ENCODE measurements around the gene SPRYD3.
"Not testable (repeated sequence)": the region's sequence is repeated elsewhere in the genome, so short reads cannot be mapped to it uniquely, and the experiment has no call there.

The SPRYD3 gene

DNA sequence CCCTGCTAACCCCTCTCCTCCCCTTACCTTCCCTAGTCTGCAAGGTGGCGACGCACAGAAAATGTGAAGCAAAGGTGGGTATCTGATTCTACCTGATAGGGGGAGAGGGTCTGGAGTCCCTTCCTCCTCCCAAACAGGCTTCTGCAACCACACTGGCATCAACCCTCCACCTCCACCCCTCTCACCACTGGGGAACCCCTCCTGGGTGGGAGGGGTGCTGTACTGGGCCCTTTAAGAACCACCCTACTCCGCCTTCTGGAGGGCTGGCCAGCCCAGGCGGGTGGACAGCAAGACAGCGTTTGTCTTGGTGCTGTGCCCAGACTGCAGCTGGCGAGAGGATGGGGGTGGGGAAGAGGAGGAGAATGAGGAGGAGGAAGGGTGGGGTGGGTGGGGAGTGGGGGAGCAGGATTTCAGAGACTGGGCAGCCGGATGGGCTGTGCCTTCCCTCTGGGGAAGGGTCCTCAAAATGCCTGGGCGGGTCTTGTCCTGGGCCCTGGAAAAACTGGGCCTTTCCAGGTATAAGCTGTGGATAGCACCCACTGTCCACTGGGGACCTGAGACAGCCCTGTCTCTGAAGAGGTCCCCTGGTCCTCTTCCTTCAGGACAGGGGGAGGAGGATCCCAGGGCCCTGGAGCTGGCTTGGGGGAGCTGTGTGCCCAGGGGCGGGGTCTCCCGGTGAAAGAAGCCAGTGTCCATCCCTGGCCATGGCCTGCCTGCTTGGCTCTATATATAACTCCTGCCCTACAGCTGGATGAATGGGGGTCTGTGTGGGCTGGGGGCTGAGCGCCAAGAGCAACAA, 26.6 kb downstream of the SPRYD3 start:
- in situ Hi-C loops (cut with HindIII; ENCODE audit: low sequenced_read_pairs): no loop called here

DNA sequence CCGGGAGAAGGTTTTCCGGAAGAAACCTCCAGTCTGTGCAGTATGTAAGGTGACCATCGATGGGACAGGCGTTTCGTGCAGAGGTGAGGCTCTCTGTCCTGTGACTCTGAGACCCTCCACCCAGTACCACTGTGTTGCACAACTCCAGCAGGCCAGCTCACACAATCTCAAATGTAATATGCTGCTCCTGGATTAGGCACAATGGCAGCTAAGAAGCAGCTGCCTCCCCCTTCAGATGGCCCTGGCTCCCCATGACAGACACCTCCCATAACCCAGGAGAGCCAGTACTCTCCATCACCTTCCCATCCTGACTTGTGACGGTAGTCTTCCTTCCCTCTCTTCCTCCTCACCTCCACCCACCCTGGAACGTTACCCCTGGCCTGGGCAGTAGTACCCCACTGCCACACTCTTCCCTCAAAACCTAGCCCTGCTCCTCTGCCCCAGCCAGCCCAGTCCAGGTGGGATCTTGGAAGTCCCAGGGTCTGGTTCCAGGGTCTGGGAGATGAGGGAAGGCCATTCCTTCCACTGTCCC, 27.2 kb downstream of the SPRYD3 start:
- in situ Hi-C loops (cut with HindIII; ENCODE audit: low sequenced_read_pairs): no loop called here

DNA sequence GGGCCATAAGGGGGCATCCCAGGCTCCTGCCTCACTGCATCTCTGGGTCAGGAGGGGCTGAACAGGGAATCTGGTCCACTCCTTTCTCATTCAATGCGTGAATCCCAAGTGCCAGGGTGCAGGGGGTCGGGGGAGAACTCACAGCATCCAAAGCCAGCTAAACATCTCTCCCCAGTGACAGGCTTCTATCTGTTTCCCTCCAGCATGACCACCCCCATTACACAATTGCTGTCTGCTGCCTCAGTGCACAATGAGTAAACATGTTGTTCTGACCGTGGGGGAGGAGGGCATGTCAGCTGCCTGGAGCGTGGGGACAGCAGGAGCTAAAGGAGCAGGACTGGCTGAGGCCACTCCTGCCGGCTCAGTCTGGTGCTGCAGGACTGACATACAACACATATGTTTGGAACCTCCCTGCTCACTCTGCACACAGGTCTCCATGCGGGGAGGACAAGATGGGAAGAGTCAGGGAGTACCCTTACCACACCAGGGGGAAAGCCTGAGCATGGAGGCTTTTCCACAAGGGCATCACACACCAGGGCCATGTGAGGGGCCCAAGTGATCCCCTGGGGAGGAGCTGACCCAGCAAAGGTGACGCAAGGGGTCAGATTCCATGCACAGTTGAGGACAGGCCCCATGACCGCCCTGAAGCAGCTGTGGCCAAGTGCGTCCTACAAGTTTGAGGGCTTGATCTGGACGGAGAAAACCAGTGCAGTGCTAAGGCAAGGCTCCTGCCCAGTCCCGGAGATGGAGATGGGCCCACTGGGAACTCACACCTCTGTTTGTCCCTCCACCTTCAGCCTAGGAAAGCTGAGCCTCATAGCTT, 27.9 kb downstream of the SPRYD3 start:
- in situ Hi-C loops (cut with HindIII; ENCODE audit: low sequenced_read_pairs): no loop called here

DNA sequence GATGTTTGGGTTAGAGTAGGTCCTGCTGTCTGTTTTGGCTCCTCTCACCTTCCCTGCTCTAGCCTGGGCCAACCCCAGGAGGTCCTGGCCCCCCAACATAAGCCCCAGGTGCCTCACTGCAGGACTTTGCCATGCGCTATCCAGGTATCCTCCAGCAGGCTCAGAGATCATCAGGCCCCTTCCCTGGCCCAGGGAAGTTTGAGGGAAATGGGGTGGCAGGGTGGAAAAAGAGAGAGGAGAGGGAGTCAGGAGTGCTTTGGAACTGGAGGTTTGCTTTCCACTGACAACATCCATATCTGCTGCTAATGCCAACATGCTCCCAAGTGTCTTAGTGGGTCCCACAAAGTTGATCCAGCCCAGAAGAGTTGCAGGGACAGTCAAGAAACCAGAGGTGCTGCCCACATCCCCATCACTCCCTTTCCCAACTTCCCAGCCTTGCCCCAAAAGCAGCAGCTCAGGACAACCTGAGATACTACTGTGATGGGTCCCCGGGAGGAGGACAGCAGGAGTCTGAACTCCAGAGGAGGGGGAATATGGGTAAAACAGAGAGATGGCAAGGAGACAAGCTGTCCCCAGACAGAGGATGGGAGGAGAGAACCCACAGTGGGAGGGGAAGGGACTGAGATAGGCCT, 28.6 kb downstream of the SPRYD3 start:
- in situ Hi-C loops (cut with HindIII; ENCODE audit: low sequenced_read_pairs): no loop called here

DNA sequence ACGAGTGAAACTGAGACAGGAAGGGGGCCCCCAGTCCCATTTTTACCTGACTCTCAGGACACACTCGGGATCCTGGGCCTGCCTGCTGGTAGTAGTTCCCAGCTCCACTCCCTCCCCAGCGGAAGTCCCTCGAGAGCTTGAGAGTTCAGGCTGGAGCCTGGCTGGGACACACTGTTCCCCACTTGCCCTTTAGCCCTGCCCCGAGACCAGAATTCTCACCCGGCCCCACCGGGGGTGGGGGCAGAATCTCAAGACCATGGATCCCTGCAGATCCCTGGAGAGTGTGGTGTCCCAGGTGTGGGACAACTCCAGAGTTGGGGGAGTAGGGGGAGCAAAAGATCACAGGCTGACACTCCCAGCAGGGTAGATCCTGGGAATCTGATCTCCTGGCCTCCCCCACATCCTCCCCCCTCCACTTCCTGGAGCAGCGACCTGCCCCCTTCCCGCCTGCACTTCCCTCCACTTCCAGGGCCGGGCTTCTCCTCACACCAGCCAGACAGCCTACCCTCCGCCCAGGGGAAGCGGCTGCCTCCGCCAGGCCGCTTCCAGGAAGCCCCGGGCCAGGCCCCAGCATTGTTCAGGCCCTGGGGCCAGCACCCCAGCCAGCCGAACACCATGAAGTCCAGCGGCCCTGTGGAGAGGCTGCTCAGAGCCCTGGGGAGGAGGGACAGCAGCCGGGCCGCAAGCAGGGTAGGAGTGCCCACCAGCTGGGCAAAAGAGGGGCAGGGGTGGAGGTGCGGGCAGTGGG, 29.4 kb downstream of the SPRYD3 start, which contains the start of gene TNS2:
Gene TNS2 (plus strand): TSS at position 495 of the 748 bp plus-strand sequence. CDS start 121 bp downstream, at position 616.
- in situ Hi-C loops (cut with HindIII; ENCODE audit: low sequenced_read_pairs): no loop called here

DNA sequence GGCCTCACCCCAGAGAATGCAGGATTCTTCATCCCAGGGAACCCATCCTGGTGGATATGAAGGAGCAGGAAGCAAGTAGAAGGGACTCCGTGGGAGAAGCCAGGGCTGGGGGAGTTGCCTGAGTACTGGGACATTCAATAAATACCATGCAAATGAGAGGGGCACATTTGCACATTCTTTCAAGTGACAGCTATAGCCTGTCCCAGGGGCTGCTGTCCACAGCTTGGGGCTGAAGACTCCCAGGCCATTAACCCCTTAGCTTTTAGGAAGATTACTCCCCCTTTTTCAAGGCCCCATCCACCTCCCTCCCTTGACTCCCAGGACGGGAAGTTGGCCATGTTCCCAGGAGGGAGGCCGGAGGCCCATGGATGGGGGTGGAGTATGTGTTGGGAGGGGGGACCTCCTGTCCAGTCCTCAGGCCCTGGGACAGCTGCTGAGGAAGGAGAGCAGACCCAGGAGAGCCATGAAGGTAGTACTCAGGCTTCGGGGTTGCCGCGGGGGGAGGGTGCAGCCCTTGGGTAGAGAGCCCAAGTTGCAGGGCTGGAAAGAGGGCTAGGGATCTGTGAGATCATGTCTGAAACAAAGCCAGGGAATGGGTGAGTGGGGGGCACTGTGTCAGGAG, 30.3 kb downstream of the SPRYD3 start:
- in situ Hi-C loops (cut with HindIII; ENCODE audit: low sequenced_read_pairs): no loop called here

DNA sequence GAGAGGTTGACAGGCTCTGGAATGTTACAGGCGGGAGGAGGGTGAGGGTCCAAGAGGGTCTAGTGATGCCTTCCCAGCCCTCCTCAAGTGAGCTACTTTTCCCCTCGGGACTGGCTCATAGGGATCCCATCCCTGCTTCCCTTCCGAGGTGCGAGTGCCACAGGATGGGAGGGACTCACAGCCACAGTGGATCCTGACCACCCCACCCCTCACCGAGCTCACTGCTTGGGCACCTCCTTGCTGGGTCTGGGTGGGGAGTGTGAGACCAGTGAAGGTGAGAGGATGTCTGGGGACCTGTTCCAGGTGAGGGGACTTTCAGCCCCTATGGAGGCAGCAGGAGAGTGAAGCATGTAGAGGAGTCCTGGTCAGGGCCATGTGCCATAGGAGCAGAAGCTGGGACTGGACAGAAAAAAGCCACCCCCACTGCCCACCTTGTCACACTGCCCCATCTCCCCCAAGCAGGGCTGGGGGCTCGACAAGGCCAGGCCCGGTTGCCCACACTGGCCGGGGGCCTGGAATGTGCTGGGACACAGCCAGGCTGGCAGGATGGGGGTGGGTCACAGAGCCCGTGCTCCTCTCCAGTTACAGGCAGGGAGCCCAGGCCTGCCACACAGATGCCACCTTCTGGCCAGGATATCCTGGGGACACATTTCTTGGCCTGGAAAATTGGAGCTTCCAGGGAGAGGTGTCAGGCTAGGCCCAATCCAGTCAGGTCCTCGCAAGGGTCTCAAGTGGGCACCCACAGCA, 31.0 kb downstream of the SPRYD3 start:
- in situ Hi-C loops (cut with HindIII; ENCODE audit: low sequenced_read_pairs): no loop called here

DNA sequence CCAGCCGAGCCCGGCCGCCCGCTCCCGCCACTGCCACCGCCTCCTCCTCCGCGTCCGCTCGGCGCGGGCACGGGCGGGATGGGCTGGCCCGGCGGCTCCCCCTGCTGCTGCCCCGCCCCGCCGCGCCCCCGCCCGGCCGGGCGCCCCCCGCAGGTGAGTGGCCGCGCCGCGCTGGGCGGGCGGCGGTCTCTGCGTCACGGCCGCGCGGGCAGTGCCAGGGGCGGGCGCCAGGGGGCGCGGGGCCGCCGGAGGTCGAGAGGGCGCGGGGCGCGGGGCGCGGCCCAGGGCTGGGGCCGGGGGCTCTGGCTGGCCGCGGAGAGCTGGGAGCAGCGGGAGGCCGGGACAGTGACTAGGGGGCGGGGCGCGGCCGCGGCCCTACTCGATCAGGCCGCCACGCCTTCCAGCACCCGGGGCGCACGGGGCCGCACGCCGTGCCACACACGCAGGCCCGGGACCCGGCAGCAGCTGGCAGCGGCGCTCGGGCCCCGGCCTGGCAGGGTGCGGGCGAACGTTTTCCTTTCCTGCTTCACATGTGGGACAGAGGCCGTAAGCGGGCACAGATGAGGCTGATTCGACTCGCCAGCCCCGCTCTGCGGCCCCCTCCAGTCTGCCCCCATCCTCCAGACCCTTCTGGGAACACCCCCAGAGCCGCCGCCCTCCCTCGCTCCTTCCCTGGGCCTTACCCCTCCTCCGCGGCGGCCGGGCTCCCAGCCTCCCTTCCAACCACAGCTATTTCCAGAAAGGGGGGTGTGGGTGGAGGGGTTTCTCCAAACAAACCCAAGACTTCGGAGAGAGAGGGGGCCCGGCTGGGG, 31.8 kb downstream of the SPRYD3 start:
- in situ Hi-C loops (cut with HindIII; ENCODE audit: low sequenced_read_pairs): no loop called here

DNA sequence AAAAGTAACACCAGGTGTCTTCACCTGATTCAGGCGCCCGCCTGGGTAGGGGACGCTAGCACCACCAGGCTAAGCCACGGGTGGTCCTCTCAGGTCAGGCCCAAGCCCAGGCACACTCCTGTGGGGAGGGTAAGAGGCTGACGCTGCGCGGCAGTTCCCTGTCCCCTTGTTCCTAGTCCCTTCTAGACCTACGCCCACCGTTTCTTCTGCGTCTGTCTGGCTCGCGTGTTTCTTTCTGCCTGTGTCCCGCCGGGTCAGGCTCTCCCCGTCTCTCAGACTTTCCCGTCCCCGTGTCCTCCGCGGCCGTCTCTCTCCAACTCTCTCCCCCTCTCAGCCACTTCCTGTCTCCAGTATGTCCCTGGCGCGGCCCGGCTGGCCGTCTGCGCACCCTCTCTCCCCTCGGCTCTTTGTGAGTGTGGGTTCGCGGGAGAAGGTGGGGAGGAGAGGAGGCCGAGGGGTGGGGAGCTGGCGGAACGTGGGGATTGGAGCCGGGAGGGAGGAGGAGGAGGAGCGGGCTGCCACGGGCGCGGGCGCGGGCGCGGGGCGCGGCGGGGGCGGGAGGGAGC, 32.5 kb downstream of the SPRYD3 start:
- in situ Hi-C loops (cut with HindIII; ENCODE audit: low sequenced_read_pairs): no loop called here

DNA sequence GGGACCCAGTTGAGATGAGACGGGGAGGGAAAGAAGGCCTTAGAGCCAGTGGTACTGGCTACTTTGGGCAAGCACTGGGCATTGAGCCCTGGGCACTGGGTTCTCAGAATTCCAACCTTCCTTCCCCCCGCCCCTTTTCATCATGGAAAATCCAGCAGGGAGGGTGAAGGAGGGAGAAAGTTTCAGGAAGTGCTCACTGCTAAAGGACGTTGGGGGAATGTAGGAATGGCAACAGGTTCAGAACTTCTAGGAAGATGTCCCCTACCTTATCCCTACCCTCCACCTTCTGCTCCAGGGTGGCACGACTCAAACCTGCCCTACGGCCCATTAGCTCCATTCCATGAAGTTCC, 33.5 kb downstream of the SPRYD3 start:
- in situ Hi-C loops (cut with HindIII; ENCODE audit: low sequenced_read_pairs): no loop called here

DNA sequence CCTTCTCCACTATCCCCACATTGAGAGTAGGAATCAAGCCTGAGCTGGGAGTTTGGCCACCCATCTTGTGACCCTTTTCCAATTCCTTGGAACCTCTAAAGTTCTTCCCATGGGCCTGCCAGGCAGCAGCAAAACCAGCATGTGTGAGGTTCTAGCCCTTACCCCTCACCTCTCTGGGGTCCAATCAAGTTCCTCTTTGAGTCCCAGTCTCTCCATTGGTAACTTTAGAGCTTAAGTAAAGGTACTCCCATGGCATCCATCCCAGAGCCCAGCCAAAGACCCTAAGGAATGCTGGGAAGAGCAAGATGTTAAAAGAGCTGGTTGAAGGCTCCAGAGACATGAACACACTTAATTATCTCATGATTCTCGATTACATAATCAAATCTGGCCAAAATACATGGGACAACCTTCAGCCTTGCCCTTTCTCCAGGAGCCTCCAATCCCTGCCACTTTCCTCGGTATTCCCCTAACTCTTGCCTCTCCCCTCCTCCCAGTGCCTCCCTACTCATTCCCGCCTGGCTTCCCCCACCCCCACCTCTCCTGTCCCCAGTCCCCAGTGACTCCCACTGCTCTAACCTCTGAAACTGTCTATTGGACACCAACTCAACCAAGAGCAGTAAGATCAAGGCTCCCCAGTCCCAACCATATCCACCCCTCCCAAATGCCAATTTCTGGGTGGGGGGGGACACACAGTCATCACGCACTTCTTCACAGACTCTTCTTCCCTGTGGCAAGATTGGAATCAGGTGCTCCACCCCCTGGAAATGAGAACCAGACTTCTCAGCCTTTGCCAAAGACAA, 34.1 kb downstream of the SPRYD3 start:
- in situ Hi-C loops (cut with HindIII; ENCODE audit: low sequenced_read_pairs): no loop called here

DNA sequence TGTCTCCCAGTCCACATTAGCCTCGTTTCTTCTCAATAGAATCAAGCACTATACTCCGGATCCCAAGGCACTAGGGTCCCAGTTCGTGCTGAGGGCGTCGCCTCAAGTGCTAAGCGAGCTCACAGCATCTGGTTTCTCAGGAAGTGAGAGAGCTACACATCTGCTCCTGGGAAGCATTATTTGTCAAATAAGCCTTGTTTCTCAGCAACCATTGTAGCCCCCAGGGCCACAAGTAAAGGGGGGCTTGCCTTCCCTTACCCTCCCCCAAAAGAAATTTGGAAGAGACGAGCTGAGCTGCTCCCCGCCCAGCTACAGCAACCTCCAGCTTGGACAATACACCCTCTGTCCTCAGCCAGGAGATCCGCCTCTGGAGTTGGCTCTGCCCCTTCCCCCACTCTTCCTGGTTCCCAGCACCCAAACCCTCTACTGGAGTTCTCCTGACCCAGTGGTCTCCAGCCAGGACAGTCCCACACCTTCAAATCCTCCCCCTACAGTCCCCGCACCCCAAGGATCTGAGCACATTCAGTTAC, 35.1 kb downstream of the SPRYD3 start:
- in situ Hi-C loops (cut with HindIII; ENCODE audit: low sequenced_read_pairs): no loop called here

DNA sequence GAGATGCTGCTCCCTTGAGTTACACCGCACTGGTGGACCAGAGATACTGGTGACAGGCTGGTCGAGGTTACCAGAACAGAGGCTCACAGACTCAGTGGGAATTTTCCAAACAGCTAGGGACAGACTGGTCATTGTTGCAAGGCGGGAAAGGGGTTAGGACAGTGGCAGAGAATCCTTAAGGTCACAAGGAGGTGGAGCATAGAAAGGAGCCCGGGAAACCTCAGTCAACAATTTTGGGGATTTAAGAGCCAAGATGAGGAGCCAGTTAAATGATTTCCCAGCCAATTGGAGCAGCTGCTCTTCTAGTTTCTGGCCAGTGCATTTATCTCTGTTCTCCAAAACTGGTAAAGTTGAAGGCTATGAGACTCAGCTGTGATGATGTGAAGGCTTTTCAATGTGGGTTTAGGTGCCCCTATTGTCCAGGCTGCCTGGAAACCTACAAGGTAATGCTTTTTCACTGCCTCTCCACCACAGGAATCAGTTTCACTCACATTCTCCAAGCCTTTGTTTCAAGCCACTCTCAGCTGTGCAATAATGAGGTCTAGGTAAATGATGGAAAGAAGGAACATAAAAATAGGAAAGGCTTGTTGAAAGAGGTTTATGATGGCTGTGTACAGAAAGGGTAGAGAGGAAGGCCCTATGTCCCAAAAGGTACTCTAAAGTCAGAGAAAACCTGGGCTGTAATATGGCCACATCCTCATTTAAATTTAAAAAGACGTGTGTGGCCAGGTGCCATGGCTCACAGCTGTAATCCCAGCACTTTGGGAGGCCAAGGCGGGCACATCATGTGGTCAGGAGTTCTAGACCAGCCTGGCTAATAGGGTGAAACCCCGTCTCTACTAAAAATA, 36.4 kb downstream of the SPRYD3 start:
- in situ Hi-C loops (cut with HindIII; ENCODE audit: low sequenced_read_pairs): no loop called here

DNA sequence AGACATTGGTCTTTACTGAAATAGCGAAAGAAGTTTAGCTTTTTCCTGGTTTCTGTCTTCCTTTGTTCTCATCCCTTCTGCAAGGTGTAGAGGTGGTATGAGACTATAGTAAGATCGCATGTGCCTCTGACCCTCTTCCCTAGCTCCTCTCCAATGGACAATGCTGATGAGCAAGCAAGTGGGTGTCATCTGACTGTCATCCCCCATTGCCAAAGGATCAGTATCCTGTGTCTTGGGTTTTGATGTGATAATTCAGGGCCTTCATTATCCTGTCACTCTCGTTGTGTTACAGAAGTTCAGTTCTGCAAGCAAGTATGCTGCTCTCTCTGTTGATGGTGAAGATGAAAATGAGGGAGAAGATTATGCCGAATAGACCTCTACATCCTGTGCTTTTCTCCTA, 39.3 kb downstream of the SPRYD3 start:
- in situ Hi-C loops (cut with HindIII; ENCODE audit: low sequenced_read_pairs): no loop called here

DNA sequence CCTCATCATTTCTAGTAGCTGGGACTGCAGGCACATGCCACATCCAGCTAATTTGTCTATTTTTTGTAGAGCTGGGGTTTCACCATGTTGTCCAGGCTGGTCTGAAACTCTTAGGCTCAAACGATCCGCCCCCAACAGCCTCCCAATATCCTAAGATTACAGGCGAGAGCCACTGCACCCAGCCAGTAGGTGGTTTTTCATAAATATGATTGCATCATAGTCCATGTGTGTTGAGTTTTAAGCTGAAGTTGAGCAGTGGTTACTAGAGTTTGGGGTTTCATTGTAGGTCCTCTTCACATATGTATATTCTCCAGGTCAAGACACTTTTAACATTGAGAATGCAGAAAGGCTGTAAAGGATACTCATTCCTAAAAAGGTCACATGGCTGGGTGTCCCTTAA, 42.4 kb downstream of the SPRYD3 start:
- in situ Hi-C loops (cut with HindIII; ENCODE audit: low sequenced_read_pairs): no loop called here

DNA sequence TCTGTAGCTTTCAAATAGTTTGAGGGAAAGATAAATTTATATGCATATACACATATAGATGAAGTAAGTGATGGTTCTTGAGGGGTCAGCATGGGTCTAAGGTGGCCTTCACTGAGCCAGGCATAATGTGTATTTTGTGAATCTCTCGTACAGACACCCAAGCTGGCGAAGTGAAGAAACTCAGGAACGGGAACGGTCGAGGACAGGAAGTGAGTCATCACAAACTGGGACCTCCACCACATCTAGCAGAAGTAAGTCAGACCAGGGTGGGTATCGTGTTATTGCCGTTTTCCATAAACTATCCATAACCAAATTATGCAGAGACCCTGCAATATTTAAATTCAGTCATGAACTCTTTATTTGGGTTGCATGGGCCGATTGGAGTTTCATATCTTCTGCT, 44.7 kb downstream of the SPRYD3 start:
- in situ Hi-C loops (cut with HindIII; ENCODE audit: low sequenced_read_pairs): no loop called here

DNA sequence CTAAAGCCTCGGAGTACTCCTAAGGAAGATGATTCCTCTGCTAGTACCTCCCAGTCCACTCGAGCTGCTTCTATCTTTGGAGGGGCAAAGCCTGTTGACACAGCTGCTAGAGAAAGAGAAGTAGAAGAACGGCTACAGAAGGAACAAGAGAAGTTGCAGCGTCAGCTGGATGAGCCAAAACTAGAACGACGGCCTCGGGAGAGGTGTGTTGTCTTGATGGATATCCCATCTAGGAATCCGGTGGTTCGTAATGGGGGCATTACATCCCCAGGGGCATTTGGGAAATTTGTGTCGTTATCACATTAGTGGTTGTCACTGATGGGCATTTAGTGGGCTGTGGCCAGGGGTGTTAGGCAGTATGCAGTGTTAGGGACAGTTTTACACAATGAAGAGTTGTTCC, 45.4 kb downstream of the SPRYD3 start:
- in situ Hi-C loops (cut with HindIII; ENCODE audit: low sequenced_read_pairs): not testable (repeated sequence)
